ENCODE measurements around the gene PITPNC1. TPM values are rescaled to one million over a fixed set of nuclear protein-coding genes. Genes with fewer than 3 reads are reported as not detected.
A peak's percentile ranks its signal among the peaks of the same experiment; 100 is the strongest.

Gene PITPNC1
- total and polyA plus RNA-seq, 2 of the 13 experiments (the other 11 are each of a cell fraction or from before 2014, with no cell fraction given), result 4.1 to 5.7 TPM

- TF ChIP-seq GLMP (CRISPR knock-in tag; IDR thresholded peaks at IDR 0.05; ENCODE audit: borderline replicate concordance) (no peak), SNRNP70 (IDR thresholded peaks at IDR 0.05; ENCODE audit: low read depth, low read length) (no peak), SP4 (CRISPR knock-in tag; IDR thresholded peaks at IDR 0.05) (peak; percentile 48; the same call in 1 of the 2 replicates), MLLT10 (CRISPR knock-in tag; IDR thresholded peaks at IDR 0.05) (no peak), FLYWCH1 (CRISPR knock-in tag; IDR thresholded peaks at IDR 0.05) (no peak), MYC (CRISPR knock-in tag; IDR thresholded peaks at IDR 0.05; ENCODE audit: borderline replicate concordance) (peak; percentile 63; the same call in 1 of the 2 replicates), NPAS2 (CRISPR knock-in tag; IDR thresholded peaks at IDR 0.05; ENCODE audit: borderline replicate concordance) (no peak), ZKSCAN8 (CRISPR knock-in tag; IDR thresholded peaks at IDR 0.05; ENCODE audit: borderline replicate concordance) (no peak), FOXJ3 (CRISPR knock-in tag; IDR thresholded peaks at IDR 0.05; ENCODE audit: borderline replicate concordance) (no peak), FOXP1 (IDR thresholded peaks at IDR 0.05) (no peak), FOXP1 (CRISPR knock-in tag; IDR thresholded peaks at IDR 0.05) (no peak), ZSCAN9 (CRISPR knock-in tag; IDR thresholded peaks at IDR 0.05; ENCODE audit: borderline replicate concordance) (peak; percentile 30; the same call in 1 of the 2 replicates), THAP8 (CRISPR knock-in tag; IDR thresholded peaks at IDR 0.05; ENCODE audit: borderline replicate concordance) (no peak), BHLHE40 (IDR thresholded peaks at IDR 0.05; ENCODE audit: low read length) (no peak), CREBL2 (CRISPR knock-in tag; IDR thresholded peaks at IDR 0.05; ENCODE audit: borderline replicate concordance) (no peak), SYNCRIP (IDR thresholded peaks at IDR 0.05; ENCODE audit: insufficient read depth, low read depth, low read length) (no peak), FOXK2 (IDR thresholded peaks at IDR 0.05) (no peak), NCOA2 (CRISPR knock-in tag; IDR thresholded peaks at IDR 0.05) (no peak), ZNF691 (CRISPR knock-in tag; IDR thresholded peaks at IDR 0.05; ENCODE audit: borderline replicate concordance, low read depth) (peak; percentile 42; the same call in 1 of the 2 replicates), AHR (CRISPR knock-in tag; IDR thresholded peaks at IDR 0.05) (0 out of 2 replicates have a peak, but pooled peaks have one; percentile 17), ZXDC (CRISPR knock-in tag; IDR thresholded peaks at IDR 0.05) (no peak), SATB2 (CRISPR knock-in tag; IDR thresholded peaks at IDR 0.05) (no peak), NRL (CRISPR knock-in tag; IDR thresholded peaks at IDR 0.05; ENCODE audit: borderline replicate concordance) (peak; percentile 25; the same call in 1 of the 2 replicates), ZNF567 (CRISPR knock-in tag; IDR thresholded peaks at IDR 0.05; ENCODE audit: borderline replicate concordance) (0 out of 2 replicates have a peak, but pooled peaks have one; percentile 85), TAF15 (IDR thresholded peaks at IDR 0.05; ENCODE audit: low read depth, low read length, poor library complexity, severe bottlenecking) (no peak), MEIS1 (CRISPR knock-in tag; IDR thresholded peaks at IDR 0.05; ENCODE audit: borderline replicate concordance) (no peak)
Observed at GRCh38 chr17:67376737-67377487, at the start of gene PITPNC1 (continued).
